Stimulated activated naive CD4-positive, alpha-beta T cell treated with Interleukin-2 at 50 U/mL for 16 hours (primary cell): ENCODE results near the gene THG1L.

Experiments used
- DNase-seq: peaks from one replicate; lab custom pipeline; 2025; lab: John Stamatoyannopoulos, UW

Gene THG1L

DNA sequence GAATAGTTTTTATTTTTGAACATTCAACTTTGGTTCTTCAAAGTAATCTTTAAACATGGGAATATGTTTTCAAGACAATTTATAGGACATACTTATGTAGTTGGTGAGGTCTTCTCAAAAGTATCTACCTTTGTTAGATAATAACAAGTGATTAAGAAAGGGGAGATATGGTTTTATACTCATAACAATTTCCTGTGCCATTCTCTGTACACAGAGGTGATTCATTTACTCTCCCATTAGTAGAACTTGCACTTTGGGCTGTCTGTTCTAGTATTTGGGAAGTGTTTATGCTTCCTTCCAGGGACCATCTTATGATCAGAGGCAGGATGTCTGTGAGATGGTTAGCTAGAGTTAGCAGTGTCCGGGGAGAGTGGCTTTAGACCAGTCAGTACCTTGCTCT lies 27.5 kb downstream of the THG1L start:
- DNase-seq: no peak

DNA sequence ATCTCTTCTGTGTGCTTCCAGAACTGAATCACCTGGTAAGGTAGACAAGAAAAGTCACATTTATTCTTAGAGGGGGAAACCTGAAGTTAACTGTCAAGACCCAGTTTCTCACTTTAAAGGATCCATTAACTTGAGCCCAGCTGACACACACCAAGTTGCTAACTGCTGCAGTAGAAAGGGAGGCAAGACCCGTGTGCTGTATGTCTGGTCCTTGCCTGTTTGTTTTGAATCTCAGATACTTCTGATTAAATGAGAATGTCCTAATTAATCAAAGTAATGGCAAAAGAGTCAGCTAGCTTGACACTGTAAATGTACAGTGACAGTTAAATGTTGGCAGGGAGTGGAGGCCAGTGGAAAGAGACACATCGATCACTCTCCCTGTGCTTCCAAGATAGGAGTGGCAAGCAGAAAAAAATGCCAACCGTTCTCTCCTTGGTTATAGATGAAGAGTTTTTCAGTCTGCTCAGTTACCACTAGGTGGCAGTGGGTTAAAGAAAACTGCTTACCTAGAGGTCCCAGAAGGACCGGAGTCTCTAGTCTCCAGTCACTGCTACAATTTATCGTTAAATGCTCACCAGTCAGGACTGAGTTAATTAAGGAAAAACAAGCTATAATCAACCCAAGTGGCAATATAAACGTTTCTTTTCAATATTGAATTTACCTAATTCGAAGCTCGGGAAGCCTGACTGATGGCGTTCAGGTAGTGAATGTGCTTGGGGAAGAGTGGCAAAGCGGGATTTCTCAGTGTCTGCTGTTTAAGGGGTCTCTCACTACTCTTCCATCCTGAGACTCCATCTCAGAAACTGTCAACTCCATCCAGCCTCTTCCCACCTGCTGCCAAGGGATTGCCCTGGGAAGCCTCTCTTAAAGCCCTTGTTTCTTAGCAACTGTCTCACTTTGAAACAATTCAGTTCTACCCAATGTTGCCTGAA lies 30.7 kb downstream of the THG1L start:
- DNase-seq: no peak

DNA sequence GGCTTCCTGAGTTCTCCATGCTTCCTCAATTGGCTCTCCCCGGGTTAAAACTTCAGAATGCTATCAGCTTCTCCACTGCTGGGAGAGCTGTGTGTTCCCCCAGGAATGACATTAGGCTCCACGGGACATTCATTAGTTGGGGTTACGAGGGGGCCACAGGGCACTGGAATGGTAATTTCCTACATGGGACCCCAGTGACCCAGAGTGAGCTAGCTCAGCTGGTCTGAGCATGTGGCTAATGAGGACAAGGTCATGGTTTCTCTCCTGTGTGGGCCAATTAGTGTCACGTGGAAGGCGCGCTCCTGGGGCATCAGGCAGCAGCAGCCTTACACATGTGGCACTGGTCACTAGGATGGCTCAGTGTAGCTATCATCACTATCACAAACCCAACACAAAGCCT lies 33.3 kb downstream of the THG1L start:
- DNase-seq: no peak

DNA sequence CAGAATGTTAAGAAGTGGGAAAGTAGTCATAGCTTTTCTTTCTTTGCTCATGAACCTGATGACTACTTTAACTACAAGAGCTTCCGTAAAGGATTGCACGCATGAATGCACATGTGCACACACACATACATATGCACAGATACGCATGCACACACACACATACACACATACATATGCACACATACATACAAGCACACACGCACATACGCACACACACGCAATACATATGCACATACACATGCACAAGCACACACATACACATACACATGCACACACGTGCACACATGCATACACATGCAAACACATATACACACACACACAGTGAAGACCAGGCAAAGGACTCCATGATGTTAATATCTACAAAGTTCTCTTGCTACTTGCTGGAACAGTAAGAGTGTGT lies 35.2 kb downstream of the THG1L start:
- no peak for DNase-seq

DNA sequence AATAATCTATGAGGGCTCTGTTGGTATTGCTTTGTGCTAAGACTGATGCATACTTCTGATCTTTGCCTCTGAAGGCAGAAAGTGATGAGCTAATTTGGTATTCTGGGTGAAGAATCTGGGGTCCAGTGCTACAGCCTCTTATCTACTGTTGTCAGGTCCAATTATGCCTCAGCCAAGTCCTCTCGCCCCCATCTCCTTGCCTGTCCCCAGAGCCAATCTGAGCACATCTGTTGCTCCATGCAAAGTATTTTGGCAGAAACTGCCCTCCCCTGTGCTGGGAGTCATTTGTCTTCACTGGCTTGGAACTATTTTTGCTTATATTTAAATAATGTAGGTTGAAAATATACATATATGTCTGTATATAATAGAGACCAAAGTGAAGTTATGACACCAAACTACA lies 35.7 kb downstream of the THG1L start:
- no peak for DNase-seq

DNA sequence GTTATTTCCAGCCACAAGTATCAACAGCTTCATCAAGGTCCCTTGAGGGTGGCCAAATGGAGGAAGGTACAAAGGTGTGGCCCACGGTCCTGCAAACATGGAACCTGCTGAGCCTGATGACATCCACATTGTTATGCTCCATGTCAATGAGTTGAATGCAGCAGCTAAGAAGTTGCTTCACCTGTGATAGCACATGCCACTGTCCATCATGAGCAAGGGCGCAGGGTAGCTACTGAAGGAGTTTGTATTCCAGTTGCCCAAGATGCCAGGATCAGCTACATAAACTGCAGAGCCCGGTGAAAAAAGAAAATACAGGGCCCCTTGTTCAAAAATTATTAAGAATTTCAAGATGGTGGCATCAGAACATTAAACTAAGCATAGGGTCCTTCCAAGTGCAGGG lies 36.5 kb downstream of the THG1L start:
- no peak for DNase-seq

DNA sequence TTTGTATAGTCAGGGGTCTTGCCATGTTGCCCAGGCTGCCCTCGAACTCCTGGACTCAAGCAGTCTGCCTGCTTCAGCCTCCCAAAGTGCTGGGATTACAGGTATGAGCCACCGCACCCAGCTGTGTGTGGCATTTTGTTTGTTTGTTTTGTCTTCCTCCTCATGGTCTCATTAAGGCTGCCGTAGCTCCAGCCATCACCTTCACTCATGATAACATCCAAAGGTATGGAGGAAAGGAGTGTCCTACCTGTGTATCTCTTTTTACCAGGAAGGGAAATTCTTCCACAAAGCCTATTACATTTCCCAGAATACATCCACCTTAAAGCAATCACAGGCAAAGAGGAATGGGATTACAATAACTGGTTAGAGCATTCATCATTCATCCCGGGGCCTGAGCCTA lies 39.4 kb downstream of the THG1L start:
- no peak for DNase-seq

DNA sequence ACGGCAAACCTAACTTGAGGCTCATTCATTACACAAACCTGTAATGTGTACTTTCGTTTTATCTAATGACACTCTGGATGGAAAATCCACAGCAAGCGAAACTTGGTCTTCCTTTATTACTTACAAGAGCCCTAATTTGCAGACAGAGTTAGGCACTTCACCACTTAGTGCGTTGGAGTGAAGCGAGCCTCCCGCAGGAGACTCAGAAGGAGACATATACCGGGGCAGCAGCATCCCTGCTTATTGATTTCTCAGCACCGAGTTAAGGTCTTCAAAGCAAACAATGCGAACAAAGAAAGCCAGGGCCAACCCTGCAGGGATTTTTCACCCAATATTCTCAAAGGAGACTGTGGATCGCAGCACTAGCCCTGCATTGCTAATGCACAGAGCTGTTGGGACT lies 40.9 kb downstream of the THG1L start:
- peak; percentile 3 for DNase-seq

DNA sequence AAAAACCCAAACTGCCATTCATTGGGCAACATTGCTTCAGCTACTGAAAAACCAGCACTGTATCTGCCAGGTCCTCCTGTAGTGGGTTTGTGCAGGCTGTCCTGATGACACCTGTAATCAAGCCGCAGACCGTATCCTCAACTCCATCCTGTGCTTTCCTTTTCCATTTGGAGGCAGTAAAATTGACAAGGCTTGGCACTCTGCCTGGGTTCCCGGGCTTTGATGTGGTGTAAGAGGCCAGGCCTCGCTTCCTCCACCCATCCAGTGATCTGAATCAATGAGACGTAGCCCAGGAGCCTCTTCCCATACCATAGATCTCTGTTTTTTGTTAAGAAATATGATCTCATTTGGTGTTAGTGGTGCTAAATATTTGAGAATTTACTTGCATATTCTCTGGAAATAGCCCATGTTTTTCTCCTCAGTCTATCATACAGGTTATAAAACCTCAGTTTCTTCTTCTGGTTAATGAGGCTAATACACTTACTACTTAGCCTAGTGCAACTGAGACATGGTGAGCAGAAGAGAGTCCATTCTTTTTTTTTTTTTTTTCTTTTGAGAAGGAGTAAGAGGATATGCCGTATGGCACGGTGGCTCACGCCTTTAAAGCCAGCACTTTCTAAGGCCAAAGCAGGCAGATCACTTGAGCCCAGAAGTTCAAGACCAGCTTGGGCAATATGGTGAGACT lies 47.0 kb downstream of the THG1L start:
- DNase-seq: no peak

DNA sequence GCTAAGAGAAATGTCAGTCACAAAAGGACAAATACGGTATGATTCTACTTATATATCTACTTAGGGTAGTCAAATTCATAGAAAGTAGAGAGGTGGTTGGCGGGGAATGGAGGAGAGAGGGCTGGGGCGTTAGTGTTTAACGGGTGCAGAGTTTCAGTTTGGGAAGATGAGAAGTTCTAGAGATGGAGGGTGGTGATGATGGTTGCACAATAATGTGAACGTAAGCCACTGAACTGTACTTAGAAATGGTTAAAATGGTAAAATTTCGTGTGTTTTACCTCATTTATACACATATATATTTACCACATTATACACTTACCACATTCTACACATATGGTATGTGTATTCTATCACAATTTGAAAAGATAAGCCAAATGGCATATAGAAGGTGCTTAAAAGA lies 48.0 kb downstream of the THG1L start:
- no peak for DNase-seq

DNA sequence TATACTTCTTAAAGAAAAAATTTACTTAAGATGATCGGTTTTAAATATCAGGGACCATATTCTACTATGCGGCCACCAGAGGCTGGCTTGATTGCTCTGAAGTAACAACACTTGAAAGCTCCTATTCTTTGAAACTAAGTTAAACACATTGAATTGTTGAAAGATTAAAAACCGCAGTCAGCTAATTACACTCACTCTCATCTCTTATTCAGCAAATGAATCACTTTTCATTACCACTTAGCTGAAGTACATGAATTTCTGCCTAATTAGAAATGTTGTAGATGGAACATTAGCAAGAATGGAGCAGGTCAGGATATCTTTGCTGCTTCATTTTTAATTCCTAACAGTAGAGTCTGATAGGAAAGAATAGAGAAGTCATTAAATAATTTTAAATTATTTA lies 54.6 kb downstream of the THG1L start:
- no peak for DNase-seq
